Neuronal stem cell (in vitro differentiated cells): ENCODE results near the gene ZIC4.

Experiments
- DNase-seq: peaks from one replicate; pipeline ENCODE4 v3.0.0-alpha.2; 2013; ENCODE audit warnings: low spot score
- H2AFZ ChIP-seq: one replicate; pipeline ENCODE4 v1.6.1; 2013; ENCODE audit warnings: mild to moderate bottlenecking, low read length, inconsistent platforms
- H2AK5ac ChIP-seq: 2 replicates; pipeline ENCODE4 v1.6.1; 2013; ENCODE audit warnings: low read depth, mild to moderate bottlenecking, inconsistent platforms, low read length, moderate library complexity, mixed read lengths
- H2BK120ac ChIP-seq: 2 replicates; pipeline ENCODE4 v1.6.1; 2013; ENCODE audit warnings: low read depth, mild to moderate bottlenecking, inconsistent platforms, low read length, moderate library complexity, mixed read lengths
- H2BK12ac ChIP-seq: one replicate; pipeline ENCODE4 v1.6.1; 2013; ENCODE audit warnings: low read length, inconsistent platforms
- H2BK15ac ChIP-seq: 2 replicates; pipeline ENCODE4 v1.6.1; 2013; ENCODE audit warnings: mild to moderate bottlenecking, low read length, inconsistent platforms, mixed read lengths
- H2BK5ac ChIP-seq: one replicate; pipeline ENCODE4 v1.6.1; 2013; ENCODE audit warnings: inconsistent platforms, mild to moderate bottlenecking, low read length, moderate library complexity
- H3K14ac ChIP-seq: one replicate; pipeline ENCODE4 v1.6.1; 2013; ENCODE audit warnings: low read length, inconsistent platforms
- H3K18ac ChIP-seq: 2 replicates; pipeline ENCODE4 v1.6.1; 2013; ENCODE audit warnings: low read length, inconsistent platforms
- H3K23ac ChIP-seq: 2 replicates; pipeline ENCODE4 v1.6.1; 2013; ENCODE audit warnings: low read depth, mild to moderate bottlenecking, mixed read lengths, low read length, inconsistent platforms; ENCODE audit not compliant: poor library complexity
- H3K27ac ChIP-seq: replicated peaks from 3 replicates; pipeline ENCODE4 v1.5.1; 2013; ENCODE audit warnings: low read length, inconsistent platforms
- H3K27me3 ChIP-seq, 3 experiments: 2 replicates each; pipeline ENCODE4 v1.6.1; 2013; ENCODE audit warnings: low read length in 3 of 3, mild to moderate bottlenecking in 2 of 3, inconsistent platforms in 1 of 3, low read depth in 1 of 3, mixed read lengths in 1 of 3, moderate library complexity in 1 of 3; ENCODE audit not compliant: control insufficient read depth in 3 of 3, insufficient read depth in 3 of 3
- H3K36me3 ChIP-seq, 2 donors: replicated peaks in 1 of 2; 2 replicates each; pipeline ENCODE4 v1.6.1; 2013; ENCODE audit warnings: low read length in 2 of 2; ENCODE audit not compliant: control insufficient read depth in 2 of 2, insufficient read depth in 2 of 2
- H3K4ac ChIP-seq: 2 replicates; pipeline ENCODE4 v1.6.1; 2013; ENCODE audit warnings: inconsistent platforms, mild to moderate bottlenecking, low read length, moderate library complexity
- H3K4me1 ChIP-seq, 2 donors: 1 replicate in 1 of 2; 2 replicates in 1 of 2; pipeline ENCODE4 v1.6.1; 2013; ENCODE audit warnings: low read length in 2 of 2, low read depth in 1 of 2; ENCODE audit not compliant: control insufficient read depth in 2 of 2, insufficient read depth in 1 of 2
- H3K4me2 ChIP-seq: one replicate; pipeline ENCODE4 v1.6.1; 2013; ENCODE audit warnings: mild to moderate bottlenecking, low read length, inconsistent platforms; ENCODE audit not compliant: insufficient read depth, poor library complexity, severe bottlenecking
- H3K4me3 ChIP-seq, 2 donors: 2 replicates each; pipeline ENCODE4 v1.5.1; 2013; ENCODE audit warnings: low read length in 2 of 2, mild to moderate bottlenecking in 2 of 2, inconsistent platforms in 1 of 2, moderate library complexity in 1 of 2
- H3K79me1 ChIP-seq: one replicate; pipeline ENCODE4 v1.6.1; 2013; ENCODE audit warnings: low read depth, mild to moderate bottlenecking, inconsistent platforms, low read length, moderate library complexity
- H3K9ac ChIP-seq: one replicate; pipeline ENCODE4 v1.6.1; 2013; ENCODE audit warnings: mild to moderate bottlenecking, low read depth, low read length, inconsistent platforms; ENCODE audit not compliant: poor library complexity
- H3K9me3 ChIP-seq, 2 donors: replicated peaks in 1 of 2; 2 replicates each; pipeline versions ENCODE3 to v1.6.1; 2013; ENCODE audit warnings: low read length in 2 of 2, mild to moderate bottlenecking in 2 of 2, inconsistent platforms in 1 of 2, low read depth in 1 of 2, mixed read lengths in 1 of 2, moderate library complexity in 1 of 2; ENCODE audit not compliant: control insufficient read depth in 2 of 2, insufficient read depth in 1 of 2
- H4K8ac ChIP-seq: one replicate; pipeline ENCODE4 v1.6.1; 2013; ENCODE audit warnings: low read depth, mild to moderate bottlenecking, inconsistent platforms, low read length, moderate library complexity
- H4K91ac ChIP-seq: one replicate; pipeline ENCODE4 v1.6.1; 2013; ENCODE audit warnings: low read length, low read depth, mild to moderate bottlenecking, inconsistent platforms; ENCODE audit not compliant: poor library complexity
- WGBS, 2 donors: extraction: QIAGEN DNeasy Blood & Tissue Kit; methylation state at CpG; one replicate each; pipeline ENCODE4 v1.1.7; 2013; ENCODE audit warnings: missing lambda C conversion rate in 2 of 2, mixed read lengths in 1 of 2; ENCODE audit not compliant: insufficient read length in 2 of 2, insufficient replicate concordance in 1 of 2; ENCODE audit errors: extremely low coverage in 2 of 2; 5-methylcytosine and 5-hydroxymethylcytosine counted together

Gene ZIC4

DNA sequence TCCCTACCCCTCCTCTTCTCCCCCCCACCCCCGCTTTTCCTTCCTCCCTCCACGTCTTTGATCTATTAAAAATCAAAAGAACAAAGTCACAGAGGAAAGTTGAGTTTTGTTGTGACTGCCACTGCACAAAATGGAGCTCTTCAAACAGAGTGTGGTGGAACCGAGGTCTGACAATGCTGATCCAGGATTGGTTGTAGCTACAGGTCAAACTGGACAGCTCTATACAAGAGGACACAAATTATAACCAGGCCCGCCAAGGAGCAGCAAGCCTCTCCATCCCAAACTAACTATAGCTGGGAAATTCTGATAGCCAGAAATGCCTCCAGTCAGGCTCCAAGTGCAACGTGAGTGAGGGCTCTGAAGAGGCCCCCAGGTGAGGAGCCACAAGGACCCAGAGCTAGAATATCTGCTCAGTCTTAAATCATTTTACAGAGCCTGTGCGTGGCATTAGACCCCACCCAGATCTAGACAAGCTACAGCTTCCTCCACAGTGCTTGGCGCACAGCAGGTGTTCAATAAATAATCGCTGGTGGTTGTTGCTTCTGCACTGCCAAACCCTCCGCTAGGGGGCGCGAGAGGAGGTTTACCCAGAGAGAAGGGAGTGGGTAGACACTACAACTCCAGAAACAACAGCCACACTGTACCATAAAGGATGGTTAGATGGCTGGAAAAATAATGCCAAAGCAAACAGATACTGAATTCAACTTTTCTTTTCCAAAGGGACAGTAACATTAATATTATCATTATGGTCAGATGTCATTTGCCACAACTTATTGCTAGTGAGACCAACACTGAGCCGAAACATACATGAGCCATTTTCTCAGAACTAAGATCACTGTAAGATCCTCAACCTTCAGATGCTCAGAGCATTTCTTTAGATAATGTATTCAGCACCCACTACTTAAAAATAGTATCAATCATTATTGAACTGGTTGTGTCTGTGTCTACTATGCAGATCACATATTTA, 44.6 kb downstream of the ZIC4 start:
- Histone ChIP-seq H3K9ac (no peak overlapping the region), H4K91ac (no peak overlapping the region), H3K36me3 (no peaks in the 10 kb centered on the region), H3K27ac (no peak overlapping the region), H2AFZ (peak overlapping the region; percentile 76), H3K4me2 (peak overlapping the region; percentile 21), H2BK12ac (no peak overlapping the region), H2BK5ac (no peak overlapping the region), H4K8ac (no peak overlapping the region), H3K4me3 (peak overlapping the region in 1 of 2 donors; percentile 21), H3K18ac (no peak overlapping the region), H2AK5ac (no peak overlapping the region), H3K4me1 (peaks cover 14 to 18% of the 10 kb centered on the region in 2 donors), H3K27me3 (peaks cover 0 to 90% (median 55%) of the 10 kb centered on the region in 3 experiments), H2BK120ac (no peak overlapping the region), H3K23ac (no peak overlapping the region), H3K4ac (no peak overlapping the region), H3K14ac (no peak overlapping the region), H3K79me1 (no peaks in the 10 kb centered on the region), H2BK15ac (no peak overlapping the region), H3K9me3 (peaks cover 2 to 16% of the 10 kb centered on the region in 2 donors)
- DNase-seq = no peak
- WGBS, 2 donors = no CpG with 5 or more reads among the region's 12 CpGs

DNA sequence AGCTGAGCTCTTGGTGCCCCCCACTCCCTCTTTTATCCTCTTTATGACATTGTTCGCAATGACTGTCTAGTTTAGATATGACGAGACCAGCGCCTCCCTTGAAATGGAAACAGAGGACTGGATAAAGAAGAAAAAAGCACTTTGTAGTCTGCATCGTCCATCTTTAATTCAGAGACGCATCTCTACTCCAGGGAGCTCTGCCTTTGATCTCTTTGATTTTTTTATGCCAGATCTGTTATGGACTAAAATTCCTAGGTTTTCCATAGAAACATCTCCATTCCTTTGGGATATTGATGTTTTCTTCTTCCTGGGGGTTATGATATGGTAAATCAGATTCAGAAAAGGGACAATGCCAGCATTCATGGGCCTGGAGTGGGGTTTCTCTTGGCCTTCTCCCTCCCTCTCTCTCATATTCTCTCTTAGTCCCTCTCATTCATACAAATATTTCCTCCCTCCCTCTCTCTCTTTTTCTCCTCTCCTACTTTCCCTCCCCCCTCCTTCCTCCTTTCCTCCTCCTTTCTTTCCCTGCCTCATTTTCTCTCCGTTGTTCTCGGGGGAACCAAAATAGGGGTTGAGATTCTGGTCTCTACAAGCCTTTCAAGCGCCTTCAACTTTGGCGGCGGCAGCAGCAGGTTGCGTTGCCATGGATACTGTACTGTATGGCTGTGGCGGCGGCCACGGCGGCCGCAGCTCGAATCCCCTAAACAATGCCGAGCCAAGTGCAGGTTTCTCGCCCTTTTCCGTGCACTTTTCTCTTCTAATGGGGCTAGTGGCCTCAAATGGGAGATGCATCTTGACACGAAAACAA, 45.5 kb downstream of the ZIC4 start:
- peaks cover 2 to 20% of the 10 kb centered on the region in 2 donors for H3K9me3 ChIP-seq
- peak overlapping the region; percentile 40 for H3K4me2 ChIP-seq
- H3K9ac ChIP-seq = no peak overlapping the region
- no peak overlapping the region for H2BK12ac ChIP-seq
- H3K27me3 ChIP-seq = peaks cover 0 to 92% (median 63%) of the 10 kb centered on the region in 3 experiments
- H3K4me3 ChIP-seq = peak overlapping the region in 1 of 2 donors; percentile 21
- H3K79me1 ChIP-seq = no peaks in the 10 kb centered on the region
- no peak overlapping the region for H3K4ac ChIP-seq
- no peak overlapping the region for H2BK120ac ChIP-seq
- no peak overlapping the region for H4K8ac ChIP-seq
- no peak overlapping the region for H2BK5ac ChIP-seq
- no peaks in the 10 kb centered on the region for H3K36me3 ChIP-seq
- H4K91ac ChIP-seq = no peak overlapping the region
- no peak overlapping the region for H3K14ac ChIP-seq
- no peak overlapping the region for H3K23ac ChIP-seq
- H2AK5ac ChIP-seq = no peak overlapping the region
- no peak overlapping the region for H3K18ac ChIP-seq
- no CpG with 5 or more reads among the region's 21 CpGs for WGBS, 2 donors
- peaks cover 18 to 20% of the 10 kb centered on the region in 2 donors for H3K4me1 ChIP-seq
- no peak for DNase-seq
- no peak overlapping the region for H2BK15ac ChIP-seq
- H3K27ac ChIP-seq = no peak overlapping the region
- H2AFZ ChIP-seq = peak overlapping the region; percentile 76

DNA sequence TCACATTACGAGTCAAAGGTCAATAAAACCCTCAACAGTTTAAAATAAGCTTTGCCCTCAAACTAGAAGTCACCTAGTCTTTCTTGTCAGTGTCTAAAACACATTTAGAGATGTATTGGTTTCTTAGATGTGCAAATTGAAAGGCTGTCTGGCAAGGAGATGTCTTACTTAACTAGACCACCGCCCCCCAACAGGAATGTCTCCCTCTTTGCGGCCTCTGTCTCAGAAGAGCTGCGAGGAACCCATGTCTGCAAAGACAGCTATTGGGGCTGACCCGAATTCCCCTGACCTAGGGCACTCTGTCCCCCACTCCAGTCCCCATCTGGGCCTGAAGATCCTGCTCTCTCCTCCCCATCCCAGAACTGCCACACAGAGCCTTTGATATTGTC, 46.3 kb downstream of the ZIC4 start:
- H3K18ac ChIP-seq = no peak overlapping the region
- no peak overlapping the region for H3K4ac ChIP-seq
- no CpG with 5 or more reads among the region's 5 CpGs for WGBS, 2 donors
- no peak for DNase-seq
- H2BK15ac ChIP-seq = no peak overlapping the region
- H4K8ac ChIP-seq = no peak overlapping the region
- peaks cover 18 to 22% of the 10 kb centered on the region in 2 donors for H3K4me1 ChIP-seq
- no peaks in the 10 kb centered on the region for H3K36me3 ChIP-seq
- no peak overlapping the region for H2BK12ac ChIP-seq
- no peak overlapping the region for H3K4me3 ChIP-seq
- H2AFZ ChIP-seq = no peak overlapping the region
- no peak overlapping the region for H3K14ac ChIP-seq
- H3K9ac ChIP-seq = no peak overlapping the region
- H3K79me1 ChIP-seq = no peaks in the 10 kb centered on the region
- no peak overlapping the region for H3K27ac ChIP-seq
- no peak overlapping the region for H2BK5ac ChIP-seq
- peaks cover 0 to 92% (median 58%) of the 10 kb centered on the region in 3 experiments for H3K27me3 ChIP-seq
- H4K91ac ChIP-seq = no peak overlapping the region
- peaks cover 2 to 20% of the 10 kb centered on the region in 2 donors for H3K9me3 ChIP-seq
- H3K4me2 ChIP-seq = no peak overlapping the region
- H2AK5ac ChIP-seq = no peak overlapping the region
- no peak overlapping the region for H3K23ac ChIP-seq
- H2BK120ac ChIP-seq = no peak overlapping the region
